HepG2 (cell line): ENCODE measurements around the gene ARFIP2. TPM values are rescaled to one million over a fixed set of nuclear protein-coding genes. Genes with fewer than 3 reads are reported as not detected.

Experiments used
- ATAC-seq: fragments of 200-7000 bp; cut with Tn5 transposase; 3 replicates; pipeline ENCODE4 v1.9.1; 2020; ENCODE audit warnings: mild to moderate bottlenecking, moderate library complexity
- BruUV-seq: library from RNA; stranded (reverse); fragments of 400-500 nt; replicated peaks from 2 replicates; lab custom pipeline; 2021; lab: Mats Ljungman, UMichigan
- CTCF ChIA-PET: fragments of 300-600 bp; formaldehyde crosslinking; extraction: SDS; loops from one replicate; lab custom pipeline; 2021; ENCODE audit warnings: low total read pairs, inconsistent platforms, low intra/inter-chr PET ratio; lab: Yijun Ruan, JAX
- POLR2A ChIA-PET: fragments of 350-600 bp; sonication (Branson Sonifier 250); formaldehyde crosslinking; loops from one replicate; lab custom pipeline; 2020; ENCODE audit warnings: antibody characterized with exemption, inconsistent platforms; lab: Yijun Ruan, JAX
- DNase-seq: peaks from one replicate; pipeline ENCODE4 v3.0.0-alpha.2; 2015; ENCODE audit warnings: low spot score
- FAIRE-seq: peaks from 3 replicates; lab custom pipeline; 2011; peaks lifted over from hg19 to GRCh38; lab: Jason Lieb, UNC
- H2AFZ ChIP-seq: one replicate; pipeline ENCODE4 v1.6.1; 2011; ENCODE audit warnings: low read length, inconsistent platforms
- H3K27ac ChIP-seq: fragments of 300-600 bp; 3 replicates; pipeline ENCODE4 v1.8.0; 2011; ENCODE audit warnings: mixed run types, mild to moderate bottlenecking, mixed read lengths, low read length, inconsistent platforms; ENCODE audit not compliant: insufficient read depth; ENCODE audit errors: extremely low read length
- H3K27me3 ChIP-seq, 2 experiments: fragments of 200-600 bp in 1 of 2; 2 replicates in 1 of 2; 3 replicates in 1 of 2; pipeline versions ENCODE4 v1.6.0 to v1.8.0; 2011; ENCODE audit warnings: low read length in 2 of 2, mild to moderate bottlenecking in 2 of 2, moderate library complexity in 2 of 2, inconsistent platforms in 1 of 2; ENCODE audit not compliant: insufficient read depth in 2 of 2, control insufficient read depth in 1 of 2
- H3K36me3 ChIP-seq, 2 experiments: fragments of 200-600 bp in 1 of 2; replicated peaks in 1 of 2; 2 replicates in 1 of 2; 3 replicates in 1 of 2; pipeline versions ENCODE4 v1.5.1 to v1.8.0; 2011; ENCODE audit warnings: low read length in 2 of 2, inconsistent platforms in 1 of 2; ENCODE audit not compliant: insufficient read depth in 2 of 2, control insufficient read depth in 1 of 2
- H3K4me1 ChIP-seq: 2 replicates; pipeline ENCODE4 v1.5.1; 2012; ENCODE audit warnings: low read length, inconsistent platforms; ENCODE audit not compliant: insufficient read depth
- H3K4me2 ChIP-seq: 2 replicates; pipeline ENCODE4 v1.6.0; 2011; ENCODE audit warnings: low read depth, low read length, inconsistent platforms
- H3K4me3 ChIP-seq, 3 experiments: fragments of 200-600 bp in 1 of 3; sonication (generic), shearing (Covaris generic) in 1 of 3; replicated peaks in 1 of 3; 2 replicates each; pipeline ENCODE4 v1.5.1; 2011 to 2016; ENCODE audit warnings: low read length in 3 of 3, inconsistent platforms in 2 of 3, low read depth in 2 of 3, mild to moderate bottlenecking in 2 of 3, control low read depth in 1 of 3, mixed read lengths in 1 of 3; ENCODE audit not compliant: insufficient read depth in 1 of 3
- H3K79me2 ChIP-seq: one replicate; pipeline ENCODE4 v1.6.1; 2011; ENCODE audit warnings: low read length, inconsistent platforms; ENCODE audit not compliant: insufficient read depth
- H3K9ac ChIP-seq: 2 replicates; pipeline ENCODE4 v1.6.0; 2011; ENCODE audit warnings: mild to moderate bottlenecking, low read depth, low read length, inconsistent platforms; ENCODE audit not compliant: insufficient read depth
- H3K9me3 ChIP-seq: 2 replicates; pipeline ENCODE4 v1.5.1; 2012; ENCODE audit warnings: mild to moderate bottlenecking, low read length
- H4K20me1 ChIP-seq: 2 replicates; pipeline ENCODE4 v1.6.0; 2011; ENCODE audit warnings: inconsistent platforms, mild to moderate bottlenecking, low read length, moderate library complexity; ENCODE audit not compliant: insufficient read depth
- CSRNP2 ChIP-seq: sonication (generic); formaldehyde crosslinking; conservative IDR thresholded peaks from 2 replicates; pipeline ENCODE4 v1.8.0; 2022; ENCODE audit warnings: low read depth, missing genetic modification reagents
- FOXO1 ChIP-seq: sonication (generic); formaldehyde crosslinking; IDR thresholded peaks from 2 replicates; pipeline ENCODE4 v1.4.0; 2020; ENCODE audit warnings: missing genetic modification reagents
- KDM6A ChIP-seq: IDR thresholded peaks from 2 replicates; pipeline ENCODE4 v1.6.1; 2016; ENCODE audit warnings: low read depth
- SKIL ChIP-seq: sonication (generic); formaldehyde crosslinking; IDR thresholded peaks from 2 replicates; pipeline ENCODE4 v1.8.0; 2022; ENCODE audit warnings: missing genetic modification reagents, mild to moderate bottlenecking, moderate library complexity, borderline replicate concordance
- TCF7L2 ChIP-seq: IDR thresholded peaks from 2 replicates; pipeline ENCODE4 v1.6.1; 2011; ENCODE audit warnings: mild to moderate bottlenecking, low read depth, low read length, moderate library complexity
- TOE1 ChIP-seq: sonication (generic); formaldehyde crosslinking; IDR thresholded peaks from 2 replicates; pipeline ENCODE4 v1.4.0; 2020; ENCODE audit warnings: mild to moderate bottlenecking, missing genetic modification reagents
- ZFP37 ChIP-seq: sonication (generic); formaldehyde crosslinking; IDR thresholded peaks from 2 replicates; pipeline ENCODE4 v1.4.0; 2020; ENCODE audit warnings: missing genetic modification reagents, borderline replicate concordance
- ZNF24 ChIP-seq: fragments of 450-650 bp; IDR thresholded peaks from 2 replicates; pipeline ENCODE4 v1.6.1; 2017; ENCODE audit warnings: antibody characterized with exemption, mild to moderate bottlenecking
- ZNF3 ChIP-seq: IDR thresholded peaks from 2 replicates; pipeline ENCODE4 v1.7.0; 2017; ENCODE audit warnings: inconsistent platforms
- ZNF414 ChIP-seq: sonication (generic); formaldehyde crosslinking; IDR thresholded peaks from 2 replicates; pipeline ENCODE4 v1.5.0; 2020; ENCODE audit warnings: missing genetic modification reagents
- ZSCAN25 ChIP-seq: sonication (generic); formaldehyde crosslinking; IDR thresholded peaks from 2 replicates; pipeline ENCODE4 v1.8.0; 2022; ENCODE audit warnings: mild to moderate bottlenecking, missing genetic modification reagents
- WGBS: methylation state at CpG from one replicate; pipeline ENCODE4 v1.1.6; 2017; ENCODE audit warnings: low lambda C conversion rate; 5-methylcytosine and 5-hydroxymethylcytosine counted together
- in situ Hi-C: cut with HindIII; loops from 2 replicates; pipeline ENCODE4 v1.10.0; 2017; ENCODE audit warnings: low pct_unique_long_range_greater_than_20kb; ENCODE audit not compliant: extremely low pct_ligation_motif_present
- intact Hi-C: fragments of 100-400 bp; cut with micrococcal nuclease; formaldehyde crosslinking; loops from one replicate; pipeline ENCODE4 v1.10.0; 2022; ENCODE audit not compliant: unreplicated experiment
- polyA plus RNA-seq, 8 experiments: library from polyadenylated mRNA; depleted of rRNA in 3 of 8; stranded (reverse) in 7 of 8; unstranded in 1 of 8; fragments of >200 nt; fragmentation: Illumina TruSeq in 4 of 8; extraction: Trizol in 4 of 8; gene quantifications; 2 replicates each; pipeline versions ENCODE4 v1.2.1 to v1.2.3, GENCODE V29; 2011 to 2016; ENCODE audit warnings: low read depth in 4 of 8, missing spikeins in 1 of 8, mixed read lengths in 1 of 8; ENCODE audit not compliant: insufficient read depth in 1 of 8
- total RNA-seq, 5 experiments: library from RNA; depleted of rRNA; stranded (reverse); fragments of >200 nt; fragmentation: Illumina TruSeq; extraction: Trizol; gene quantifications; 2 replicates each; pipeline ENCODE4 v1.2.3, GENCODE V29; 2016; ENCODE audit warnings: low read depth in 1 of 5
- TF ChIP-seq, protein P1 (sequence below): sonication (generic); formaldehyde crosslinking; IDR thresholded peaks from 2 replicates; pipeline ENCODE4 v1.8.1; 2023; ENCODE audit warnings: mild to moderate bottlenecking, moderate library complexity, missing genetic modification reagents
- TF ChIP-seq, protein P2 (sequence below): fragments of 450-650 bp; IDR thresholded peaks from 2 replicates; pipeline ENCODE4 v1.6.1; 2016

ARFIP2 gene
- total and polyA plus RNA-seq, 2 of the 13 experiments (the other 11 are each of a cell fraction or from before 2014, with no cell fraction given) = 56.6 to 60.2 TPM

- POLR2A ChIA-PET = no interaction called here
- H3K9ac ChIP-seq = no peak overlapping the region
- no peak overlapping the region for H2AFZ ChIP-seq
- no peaks in the 10 kb centered on the region for H3K27me3 ChIP-seq
- no peaks in the 10 kb centered on the region for H3K9me3 ChIP-seq
- H3K79me2 ChIP-seq = no peaks in the 10 kb centered on the region
- no peak for ATAC-seq
- H3K36me3 ChIP-seq = peaks cover 0 to 7% of the 10 kb centered on the region in 2 experiments; a peak in 3 of 5 replicates
- no peaks in the 10 kb centered on the region for H3K4me1 ChIP-seq
- H3K27ac ChIP-seq = no peak overlapping the region
- CTCF ChIA-PET = no interaction called here
- BruUV-seq = no TSS peak
- no peak for DNase-seq
- no peak for FAIRE-seq
- intact Hi-C loops = no loop called here
- no peaks in the 10 kb centered on the region for H4K20me1 ChIP-seq
- no peak overlapping the region for H3K4me3 ChIP-seq
- WGBS = 82% methylated on average over 1 of the region's 1 CpG
- no peak overlapping the region for H3K4me2 ChIP-seq
- in situ Hi-C loops = no loop called here
- TF ChIP-seq CSRNP2 (CRISPR knock-in tag) = no peak
- no peak for TF ChIP-seq TOE1 (CRISPR knock-in tag)
- no peak for TF ChIP-seq ZNF3 (CRISPR knock-in tag)
- TF ChIP-seq, protein P1, sequence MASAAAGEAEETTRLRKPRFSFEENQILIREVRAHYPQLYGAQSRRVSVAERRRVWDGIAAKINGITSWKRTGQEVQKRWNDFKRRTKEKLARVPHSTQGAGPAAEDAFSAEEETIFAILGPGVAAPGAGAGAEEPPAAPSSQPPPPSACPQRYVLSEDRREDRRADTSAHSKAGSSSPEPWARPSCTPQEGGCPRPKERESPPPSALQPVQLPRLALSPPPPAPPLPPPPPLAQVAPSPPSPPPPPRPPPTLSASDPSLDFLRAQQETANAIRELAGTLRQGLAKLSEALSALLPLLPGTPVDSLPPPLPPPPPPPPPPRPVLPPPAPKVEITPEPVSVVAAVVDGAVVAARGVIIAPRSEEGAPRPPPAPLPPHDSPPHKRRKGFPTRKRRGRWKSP (CRISPR knock-in tag) = no peak
- no peak for TF ChIP-seq SKIL (CRISPR knock-in tag)
- no peak for TF ChIP-seq ZFP37 (CRISPR knock-in tag)
- no peak for TF ChIP-seq TCF7L2
- TF ChIP-seq ZSCAN25 (CRISPR knock-in tag) = no peak
- TF ChIP-seq KDM6A (CRISPR knock-in tag) = no peak
- TF ChIP-seq, protein P2, sequence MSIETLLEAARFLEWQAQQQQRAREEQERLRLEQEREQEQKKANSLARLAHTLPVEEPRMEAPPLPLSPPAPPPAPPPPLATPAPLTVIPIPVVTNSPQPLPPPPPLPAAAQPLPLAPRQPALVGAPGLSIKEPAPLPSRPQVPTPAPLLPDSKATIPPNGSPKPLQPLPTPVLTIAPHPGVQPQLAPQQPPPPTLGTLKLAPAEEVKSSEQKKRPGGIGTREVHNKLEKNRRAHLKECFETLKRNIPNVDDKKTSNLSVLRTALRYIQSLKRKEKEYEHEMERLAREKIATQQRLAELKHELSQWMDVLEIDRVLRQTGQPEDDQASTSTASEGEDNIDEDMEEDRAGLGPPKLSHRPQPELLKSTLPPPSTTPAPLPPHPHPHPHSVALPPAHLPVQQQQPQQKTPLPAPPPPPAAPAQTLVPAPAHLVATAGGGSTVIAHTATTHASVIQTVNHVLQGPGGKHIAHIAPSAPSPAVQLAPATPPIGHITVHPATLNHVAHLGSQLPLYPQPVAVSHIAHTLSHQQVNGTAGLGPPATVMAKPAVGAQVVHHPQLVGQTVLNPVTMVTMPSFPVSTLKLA = no peak
- TF ChIP-seq ZNF24 = no peak
- TF ChIP-seq FOXO1 (CRISPR knock-in tag) = no peak
- TF ChIP-seq ZNF414 (CRISPR knock-in tag) = no peak
Measured at GRCh38 chr11:6459099-6459450, 22.1 kb downstream of the ARFIP2 start.
